ENCODE results near the gene DNAJC11.
A peak's percentile ranks its signal among the peaks of the same experiment; 100 is the strongest.

DNA sequence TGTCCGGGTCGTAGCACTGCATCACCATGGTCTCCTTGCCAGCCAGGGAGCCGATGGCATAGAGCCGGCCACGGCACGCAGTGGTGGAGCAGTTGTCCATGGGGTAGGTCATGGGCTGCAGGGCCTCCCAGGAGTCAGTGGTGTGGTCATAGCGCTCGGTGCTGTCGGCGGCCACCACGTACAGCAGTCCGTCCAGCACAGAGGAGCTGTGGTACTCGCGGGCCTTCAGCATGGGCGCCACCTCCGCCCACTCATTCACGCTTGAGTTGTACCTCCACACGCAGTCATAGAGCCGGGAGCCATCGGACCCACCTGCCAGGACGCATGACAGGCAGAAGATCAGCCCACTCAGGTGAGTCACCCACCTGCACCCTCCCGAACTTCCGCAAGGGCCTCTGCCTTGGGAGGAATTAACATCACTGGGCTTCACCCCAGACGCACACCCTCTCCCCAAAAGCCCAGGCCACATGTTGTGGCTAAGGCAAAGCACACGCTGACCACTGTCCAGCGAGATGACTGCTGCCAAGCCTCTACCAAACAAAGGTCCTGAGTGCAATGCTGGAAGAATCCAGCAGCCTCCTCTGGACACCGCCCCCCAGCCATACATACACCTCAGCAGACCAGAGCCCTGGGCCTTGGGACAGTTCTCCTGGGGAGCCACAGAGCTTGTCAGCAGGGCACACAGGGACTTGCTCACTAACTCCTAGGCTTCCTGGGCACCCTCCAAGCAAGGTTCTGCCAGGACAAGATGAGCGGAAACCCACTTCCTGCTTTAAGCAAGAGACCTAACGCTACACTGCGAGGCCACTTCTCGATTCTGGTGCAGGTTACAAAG is 102.3 kb downstream of the DNAJC11 start:
- peak in 1 of 4 donors; percentile 29 for TF ChIP-seq POLR2A (IDR thresholded peaks at IDR 0.05)
- TF ChIP-seq, protein P1, sequence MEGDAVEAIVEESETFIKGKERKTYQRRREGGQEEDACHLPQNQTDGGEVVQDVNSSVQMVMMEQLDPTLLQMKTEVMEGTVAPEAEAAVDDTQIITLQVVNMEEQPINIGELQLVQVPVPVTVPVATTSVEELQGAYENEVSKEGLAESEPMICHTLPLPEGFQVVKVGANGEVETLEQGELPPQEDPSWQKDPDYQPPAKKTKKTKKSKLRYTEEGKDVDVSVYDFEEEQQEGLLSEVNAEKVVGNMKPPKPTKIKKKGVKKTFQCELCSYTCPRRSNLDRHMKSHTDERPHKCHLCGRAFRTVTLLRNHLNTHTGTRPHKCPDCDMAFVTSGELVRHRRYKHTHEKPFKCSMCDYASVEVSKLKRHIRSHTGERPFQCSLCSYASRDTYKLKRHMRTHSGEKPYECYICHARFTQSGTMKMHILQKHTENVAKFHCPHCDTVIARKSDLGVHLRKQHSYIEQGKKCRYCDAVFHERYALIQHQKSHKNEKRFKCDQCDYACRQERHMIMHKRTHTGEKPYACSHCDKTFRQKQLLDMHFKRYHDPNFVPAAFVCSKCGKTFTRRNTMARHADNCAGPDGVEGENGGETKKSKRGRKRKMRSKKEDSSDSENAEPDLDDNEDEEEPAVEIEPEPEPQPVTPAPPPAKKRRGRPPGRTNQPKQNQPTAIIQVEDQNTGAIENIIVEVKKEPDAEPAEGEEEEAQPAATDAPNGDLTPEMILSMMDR (IDR thresholded peaks at IDR 0.05) = peak in 3 of 6 experiments; percentile 30 to 59 (median 34)
